Measurements from ENCODE around the gene SLC26A3.

Gene SLC26A3

GRCh38 chr7:107743567-107744344 is 59.3 kb downstream of the SLC26A3 start, which contains the start of gene CBLL1:
Gene CBLL1 (plus strand): TSS chr7:107744142. CDS start chr7:107744164, 22 bp downstream.
- DNase-seq: peak; percentile 99

GRCh38 chr7:107742678-107743566 is 60.1 kb downstream of the SLC26A3 start:
- peak; percentile 92 for DNase-seq

GRCh38 chr7:107728276-107728675 is 74.7 kb downstream of the SLC26A3 start:
- DNase-seq: no peak

- no peak for DNase-seq
These were observed 76.5 kb downstream of the SLC26A3 start for GRCh38 chr7:107726356-107727130.

GRCh38 chr7:107725138-107725740 is 77.8 kb downstream of the SLC26A3 start:
- DNase-seq: peak; percentile 43

DNA sequence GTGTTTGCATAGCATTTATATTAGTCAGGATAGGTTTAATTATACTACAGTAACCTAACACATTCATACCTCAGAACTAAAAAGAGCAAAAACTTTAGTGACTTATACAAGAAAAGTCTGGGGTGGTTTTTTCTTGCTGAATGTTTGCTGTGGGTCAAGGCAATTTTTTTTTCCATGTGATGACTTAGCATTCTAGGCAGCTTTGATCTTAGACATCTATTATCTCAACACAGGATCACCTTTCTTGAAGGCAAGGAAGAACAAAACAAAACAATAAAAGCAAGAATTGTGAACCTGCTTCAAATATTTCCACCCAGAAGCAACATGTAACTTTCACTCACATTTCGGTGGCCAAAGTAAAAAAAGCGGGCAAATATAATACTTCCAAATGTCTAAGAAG is 79.8 kb downstream of the SLC26A3 start:
- DNase-seq: no peak

- DNase-seq: no peak
These were observed 81.7 kb downstream of the SLC26A3 start for GRCh38 chr7:107721286-107721685.

GRCh38 chr7:107718456-107719193 is 84.4 kb downstream of the SLC26A3 start:
- no peak for DNase-seq

DNA sequence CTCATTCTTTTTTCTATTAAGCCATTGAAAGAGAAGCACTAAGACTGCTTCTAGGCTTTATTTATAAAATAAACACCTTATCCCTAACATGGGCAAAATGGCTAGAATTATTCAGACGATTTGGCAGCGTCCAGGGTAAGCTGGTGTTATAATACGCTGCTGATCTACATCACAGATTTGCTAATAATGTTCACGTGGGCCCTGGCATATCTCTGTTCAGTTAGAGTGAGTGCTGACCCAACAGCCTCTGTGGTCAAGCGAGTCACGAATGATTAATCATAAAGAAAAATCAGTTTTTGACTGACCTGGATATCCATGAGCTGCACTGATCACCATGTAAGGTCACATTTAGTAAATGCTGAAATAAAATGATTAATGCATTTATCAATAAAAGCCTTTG is 87.5 kb downstream of the SLC26A3 start:
- no peak for DNase-seq

All from NCI-H1092 treated with DMSO at 0.1 percent for 48 hours (cell line).